ENCODE data around the gene SLC2A4RG. TPM values are rescaled to one million over a fixed set of nuclear protein-coding genes. Genes with fewer than 3 reads are reported as not detected.

Gene SLC2A4RG
- total and polyA plus RNA-seq, 2 of the 13 experiments (the other 11 are each of a cell fraction or from before 2014, with no cell fraction given) = 91.4 to 95.9 TPM

DNA sequence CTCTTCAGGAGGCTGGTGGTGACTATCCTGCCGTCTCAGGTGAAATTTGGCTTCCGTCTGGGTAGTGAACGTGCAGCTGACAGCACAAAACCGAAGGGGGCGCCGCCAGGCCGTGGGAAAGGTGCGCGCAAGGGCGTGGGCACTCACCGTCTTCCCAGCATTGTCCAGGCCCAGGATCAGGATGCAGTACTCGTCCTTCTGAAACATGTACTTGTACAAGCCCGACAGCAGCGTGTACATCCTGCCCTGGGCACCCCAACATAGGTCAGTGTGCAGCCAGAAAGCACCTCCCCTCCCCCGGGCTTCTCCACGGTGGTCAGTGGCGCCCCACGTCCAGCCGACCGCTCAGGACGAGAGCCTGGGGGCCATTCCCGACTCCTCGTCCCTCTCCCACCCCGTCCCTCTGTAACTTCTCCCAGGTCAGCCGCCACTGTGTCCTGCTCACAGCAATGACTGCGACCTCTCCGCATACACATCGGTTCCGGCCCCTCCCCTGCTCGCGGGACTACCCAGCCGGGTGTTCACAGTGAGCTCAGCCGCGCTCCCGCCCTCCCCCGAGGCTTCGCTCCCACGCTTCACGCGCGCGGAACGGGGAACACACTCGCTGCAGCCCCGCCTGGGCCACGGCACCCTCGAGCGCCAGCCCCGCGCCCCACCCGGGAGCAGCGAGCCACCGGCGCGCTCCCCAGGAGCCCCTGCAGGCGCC lies 32.6 kb upstream of the SLC2A4RG start (continued):
- no peak for TF ChIP-seq SRSF9 (IDR thresholded peaks at IDR 0.05; ENCODE audit: borderline replicate concordance, insufficient read depth, low read depth, low read length, poor library complexity, severe bottlenecking)
- TF ChIP-seq ARHGAP35 (CRISPR knock-in tag; IDR thresholded peaks at IDR 0.05; ENCODE audit: borderline replicate concordance) = 0 out of 2 replicates have a peak, but pooled peaks have one; percentile 20
- TF ChIP-seq RORA (CRISPR knock-in tag; IDR thresholded peaks at IDR 0.05) = no peak
- TF ChIP-seq ZNF20 (CRISPR knock-in tag; IDR thresholded peaks at IDR 0.05) = no peak
- no peak for TF ChIP-seq ZNF207 (IDR thresholded peaks at IDR 0.05; ENCODE audit: borderline replicate concordance)
- TF ChIP-seq, protein P1, sequence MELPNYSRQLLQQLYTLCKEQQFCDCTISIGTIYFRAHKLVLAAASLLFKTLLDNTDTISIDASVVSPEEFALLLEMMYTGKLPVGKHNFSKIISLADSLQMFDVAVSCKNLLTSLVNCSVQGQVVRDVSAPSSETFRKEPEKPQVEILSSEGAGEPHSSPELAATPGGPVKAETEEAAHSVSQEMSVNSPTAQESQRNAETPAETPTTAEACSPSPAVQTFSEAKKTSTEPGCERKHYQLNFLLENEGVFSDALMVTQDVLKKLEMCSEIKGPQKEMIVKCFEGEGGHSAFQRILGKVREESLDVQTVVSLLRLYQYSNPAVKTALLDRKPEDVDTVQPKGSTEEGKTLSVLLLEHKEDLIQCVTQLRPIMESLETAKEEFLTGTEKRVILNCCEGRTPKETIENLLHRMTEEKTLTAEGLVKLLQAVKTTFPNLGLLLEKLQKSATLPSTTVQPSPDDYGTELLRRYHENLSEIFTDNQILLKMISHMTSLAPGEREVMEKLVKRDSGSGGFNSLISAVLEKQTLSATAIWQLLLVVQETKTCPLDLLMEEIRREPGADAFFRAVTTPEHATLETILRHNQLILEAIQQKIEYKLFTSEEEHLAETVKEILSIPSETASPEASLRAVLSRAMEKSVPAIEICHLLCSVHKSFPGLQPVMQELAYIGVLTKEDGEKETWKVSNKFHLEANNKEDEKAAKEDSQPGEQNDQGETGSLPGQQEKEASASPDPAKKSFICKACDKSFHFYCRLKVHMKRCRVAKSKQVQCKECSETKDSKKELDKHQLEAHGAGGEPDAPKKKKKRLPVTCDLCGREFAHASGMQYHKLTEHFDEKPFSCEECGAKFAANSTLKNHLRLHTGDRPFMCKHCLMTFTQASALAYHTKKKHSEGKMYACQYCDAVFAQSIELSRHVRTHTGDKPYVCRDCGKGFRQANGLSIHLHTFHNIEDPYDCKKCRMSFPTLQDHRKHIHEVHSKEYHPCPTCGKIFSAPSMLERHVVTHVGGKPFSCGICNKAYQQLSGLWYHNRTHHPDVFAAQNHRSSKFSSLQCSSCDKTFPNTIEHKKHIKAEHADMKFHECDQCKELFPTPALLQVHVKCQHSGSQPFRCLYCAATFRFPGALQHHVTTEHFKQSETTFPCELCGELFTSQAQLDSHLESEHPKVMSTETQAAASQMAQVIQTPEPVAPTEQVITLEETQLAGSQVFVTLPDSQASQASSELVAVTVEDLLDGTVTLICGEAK (IDR thresholded peaks at IDR 0.05) = no peak
- TF ChIP-seq, protein P1 (CRISPR knock-in tag; IDR thresholded peaks at IDR 0.05) = no peak; the same call in 1 of the 2 replicates
- TF ChIP-seq NCOA5 (CRISPR knock-in tag; IDR thresholded peaks at IDR 0.05) = no peak
- TF ChIP-seq ZNF264 (CRISPR knock-in tag; IDR thresholded peaks at IDR 0.05) = no peak
- no peak for TF ChIP-seq ZNF225 (CRISPR knock-in tag; IDR thresholded peaks at IDR 0.05)
- TF ChIP-seq MATR3 (CRISPR knock-in tag; IDR thresholded peaks at IDR 0.05) = no peak
- TF ChIP-seq ZNF703 (CRISPR knock-in tag; IDR thresholded peaks at IDR 0.05; ENCODE audit: borderline replicate concordance) = no peak; the same call in 1 of the 2 replicates
- no peak for TF ChIP-seq ZNF260 (CRISPR knock-in tag; IDR thresholded peaks at IDR 0.05; ENCODE audit: borderline replicate concordance, low read depth)
- no peak for TF ChIP-seq SNAPC2 (CRISPR knock-in tag; IDR thresholded peaks at IDR 0.05)
- no peak for TF ChIP-seq ZNF432 (CRISPR knock-in tag; IDR thresholded peaks at IDR 0.05; ENCODE audit: borderline replicate concordance)
- TF ChIP-seq ZNF274 (CRISPR knock-in tag; IDR thresholded peaks at IDR 0.05) = no peak
- TF ChIP-seq ZSCAN9 (CRISPR knock-in tag; IDR thresholded peaks at IDR 0.05; ENCODE audit: borderline replicate concordance) = 0 out of 2 replicates have a peak, but pooled peaks have one; percentile 38
- no peak for TF ChIP-seq NR3C1 (CRISPR knock-in tag; IDR thresholded peaks at IDR 0.05)
- TF ChIP-seq ZNF788 (CRISPR knock-in tag; IDR thresholded peaks at IDR 0.05; ENCODE audit: borderline replicate concordance) = peak; percentile 54; the same call in 1 of the 2 replicates
- TF ChIP-seq RCOR2 (CRISPR knock-in tag; IDR thresholded peaks at IDR 0.05) = no peak
- peak; percentile 74 for TF ChIP-seq SALL1 (CRISPR knock-in tag; IDR thresholded peaks at IDR 0.05)
- 0 out of 2 replicates have a peak, but pooled peaks have one; percentile 39 for TF ChIP-seq ZNF251 (CRISPR knock-in tag; IDR thresholded peaks at IDR 0.05)
- peak; percentile 64; the same call in 1 of the 2 replicates for TF ChIP-seq ZNF839 (CRISPR knock-in tag; IDR thresholded peaks at IDR 0.05; ENCODE audit: borderline replicate concordance)

Data from HepG2 (cell line).